ELF-1 (cell line): ENCODE results near the gene SMIM5.
A peak's percentile ranks its signal among the peaks of the same experiment; 100 is the strongest.

Experiments used
- DNase-seq: peaks from one replicate; pipeline ENCODE4 v3.0.0-alpha.2; 2016; ENCODE audit warnings: low read depth, low spot score

SMIM5 gene

DNA sequence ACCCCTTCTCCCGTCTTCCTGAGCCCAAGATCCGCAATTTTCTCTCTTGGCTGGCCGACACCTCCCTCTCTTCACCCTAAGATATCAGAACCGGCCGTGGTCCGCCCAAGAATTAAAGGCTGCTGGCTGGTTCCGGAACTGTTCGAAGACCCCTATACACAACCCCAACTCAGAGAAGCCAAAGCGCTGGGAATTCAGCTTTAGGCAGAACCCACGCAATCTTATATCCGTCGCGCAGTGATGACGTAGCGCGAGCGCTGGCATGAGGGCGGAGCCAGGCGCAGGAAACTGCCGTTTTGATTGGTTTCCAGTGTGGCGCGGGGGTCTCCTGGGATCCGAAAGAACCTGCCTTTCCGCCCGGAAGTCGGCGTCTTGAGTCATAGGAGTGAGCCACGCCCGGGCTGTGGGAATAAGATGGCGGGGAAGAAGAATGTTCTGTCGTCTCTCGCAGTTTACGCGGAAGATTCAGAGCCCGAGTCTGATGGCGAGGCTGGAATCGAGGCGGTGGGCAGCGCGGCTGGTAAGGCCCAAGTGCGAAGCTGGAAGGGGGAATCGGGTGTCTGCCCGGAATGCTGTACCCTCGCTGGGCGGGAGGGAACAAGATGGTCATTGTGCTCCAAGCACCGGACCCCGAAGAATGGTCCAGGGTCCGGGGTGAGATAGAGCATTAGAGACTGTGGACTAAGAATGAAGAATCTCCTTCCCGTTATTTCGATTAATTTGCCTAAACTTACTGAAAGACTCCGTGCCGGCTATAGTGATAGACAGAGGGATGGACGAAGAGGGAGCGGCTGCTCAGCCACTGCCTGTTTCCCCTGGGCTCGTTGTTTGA is 33.9 kb downstream of the SMIM5 start, which contains the start of the genes RECQL5 and SAP30BP:
TSS of gene RECQL5 (minus strand) at position 196 of the 832 bp plus-strand sequence. CDS start 597 bp downstream, outside the sequence.
TSS of gene SAP30BP (plus strand) at position 380 of the 832 bp plus-strand sequence. CDS start at position 415, 35 bp downstream.
- DNase-seq: peak; percentile 99

DNA sequence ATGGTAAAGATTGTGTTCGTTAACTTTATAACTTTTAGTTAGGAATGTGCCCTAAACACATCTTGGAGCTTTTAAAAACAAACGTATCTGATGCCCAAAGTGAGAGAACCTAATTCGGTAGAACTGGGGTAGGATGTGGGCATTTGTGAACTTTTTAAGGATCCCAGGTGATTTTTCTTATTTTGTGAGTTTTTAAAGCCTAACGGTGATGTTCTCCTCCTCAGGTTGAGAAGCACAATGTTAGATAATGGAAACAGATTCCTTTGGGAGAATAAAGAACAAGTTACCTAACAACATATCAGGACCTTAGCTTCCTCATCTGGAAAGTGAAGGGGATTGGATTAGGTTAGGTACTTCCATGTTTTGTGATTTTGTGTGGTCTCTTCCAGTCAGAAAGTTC is 34.6 kb downstream of the SMIM5 start:
- DNase-seq: no peak

DNA sequence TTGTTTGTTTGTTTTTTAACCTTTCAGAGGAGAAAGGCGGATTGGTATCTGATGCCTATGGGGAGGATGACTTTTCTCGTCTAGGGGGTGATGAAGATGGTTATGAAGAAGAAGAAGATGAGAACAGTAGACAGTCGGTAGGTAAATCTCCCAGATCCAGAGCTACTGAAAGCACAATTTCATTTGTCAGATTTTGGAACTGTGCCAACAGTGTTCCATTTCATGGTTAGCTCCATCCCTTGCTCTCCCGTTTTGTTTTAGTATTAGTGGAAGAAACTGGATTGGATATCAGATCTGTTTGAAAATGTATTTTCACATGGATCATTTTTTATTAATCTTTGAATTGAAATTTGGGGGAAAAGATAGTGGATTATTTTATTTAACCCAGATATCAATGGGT is 35.3 kb downstream of the SMIM5 start:
- DNase-seq: no peak

DNA sequence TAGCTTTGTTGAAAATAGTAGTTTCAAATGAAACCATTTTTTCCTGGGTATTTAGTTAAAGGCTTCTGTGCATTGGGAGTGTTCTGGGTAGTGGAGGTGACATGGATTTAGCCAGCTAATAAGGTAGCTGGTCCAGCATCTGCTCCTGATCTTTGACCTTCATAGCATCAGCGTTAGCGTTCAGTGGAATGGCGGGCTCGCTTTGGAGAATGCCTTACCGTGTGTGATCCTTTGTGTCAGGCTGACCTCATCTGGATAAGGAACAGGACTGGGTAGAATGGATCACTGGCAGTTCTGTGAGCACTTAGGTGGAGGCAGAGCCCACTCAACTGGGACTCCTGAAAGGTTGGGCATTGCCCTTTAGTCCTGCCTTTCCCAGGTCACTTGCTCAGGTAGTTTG is 37.6 kb downstream of the SMIM5 start:
- no peak for DNase-seq

DNA sequence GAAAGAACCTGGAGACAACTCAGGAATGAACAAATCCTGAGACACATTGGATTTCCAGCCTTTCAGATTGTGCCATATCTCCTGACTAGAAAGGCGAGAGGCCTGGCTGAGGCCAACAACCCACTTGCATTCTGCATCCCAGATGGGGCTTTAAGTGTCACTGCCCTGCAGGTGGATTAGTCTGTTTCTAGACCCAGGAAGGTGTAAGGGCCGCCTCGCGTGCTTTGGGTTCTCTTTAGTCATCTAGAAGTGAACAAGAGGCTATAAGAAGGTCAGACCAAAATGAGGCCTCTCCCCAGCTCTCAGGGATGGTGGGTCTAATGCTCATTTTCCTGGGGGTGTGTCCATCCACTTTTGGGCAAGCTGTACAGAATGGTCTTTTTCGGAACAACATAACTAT is 38.8 kb downstream of the SMIM5 start:
- DNase-seq: no peak

DNA sequence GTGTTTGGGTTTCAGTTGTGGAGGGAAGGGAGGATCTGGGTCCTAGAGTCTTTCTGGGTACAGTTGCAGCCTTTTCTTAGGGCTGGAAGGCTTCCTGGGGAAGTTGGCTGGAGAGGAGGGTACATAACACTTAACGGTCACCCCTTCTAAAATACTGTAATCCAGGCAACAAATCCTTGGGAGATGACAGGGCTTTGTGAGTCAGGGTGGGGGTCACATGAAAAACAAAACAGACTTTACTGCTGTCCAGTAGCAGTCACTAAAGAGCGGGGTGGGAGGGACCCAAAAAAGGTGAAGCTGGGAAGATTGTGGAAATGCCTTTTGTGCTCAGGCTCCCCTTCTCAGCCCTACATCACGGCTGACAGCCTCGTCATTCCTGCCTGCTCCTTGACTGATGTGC is 40.3 kb downstream of the SMIM5 start:
- no peak for DNase-seq

DNA sequence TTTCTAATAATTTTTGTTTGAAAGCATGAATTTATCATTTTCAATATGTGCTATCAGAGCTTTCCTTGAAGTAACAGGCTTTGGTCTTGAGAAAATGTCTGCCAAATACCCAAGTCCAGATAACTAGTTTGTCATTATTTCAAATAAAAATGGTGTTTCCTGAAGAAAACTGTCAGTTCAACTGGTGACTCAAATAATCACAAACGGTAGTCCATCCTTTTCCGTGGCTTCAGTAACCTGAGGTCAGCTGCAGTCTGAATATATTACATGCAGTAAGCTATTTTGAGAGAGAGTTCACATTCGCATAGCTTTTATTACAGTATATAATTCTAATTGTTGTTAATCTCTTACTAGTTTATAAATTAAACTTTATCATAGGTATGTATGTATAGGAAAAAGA is 43.2 kb downstream of the SMIM5 start:
- DNase-seq: no peak

DNA sequence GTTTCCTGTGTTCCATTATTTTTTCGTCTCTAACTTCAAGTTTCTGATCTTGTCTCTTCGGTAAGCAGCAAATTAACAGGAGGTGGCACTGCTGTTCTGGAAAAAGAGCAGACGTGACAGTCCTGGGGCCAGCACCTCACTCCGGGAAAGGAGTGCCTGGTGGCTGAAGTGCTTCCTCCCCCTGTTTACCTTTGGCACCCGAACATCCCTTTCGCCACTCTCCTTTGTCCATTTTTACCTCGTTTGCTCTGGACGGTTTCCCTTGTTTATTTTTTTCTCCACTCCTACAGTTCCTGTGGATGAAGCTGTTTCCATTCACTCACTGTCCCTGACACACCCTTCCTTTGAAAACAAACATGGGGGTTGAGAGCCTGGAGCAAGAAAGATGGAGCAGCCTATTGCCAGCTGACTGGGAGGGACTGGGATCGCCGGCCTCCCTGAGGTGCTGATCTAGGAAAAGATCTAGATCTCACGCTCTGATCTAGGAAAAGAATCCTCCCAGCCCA is 46.5 kb downstream of the SMIM5 start:
- DNase-seq: peak; percentile 51

DNA sequence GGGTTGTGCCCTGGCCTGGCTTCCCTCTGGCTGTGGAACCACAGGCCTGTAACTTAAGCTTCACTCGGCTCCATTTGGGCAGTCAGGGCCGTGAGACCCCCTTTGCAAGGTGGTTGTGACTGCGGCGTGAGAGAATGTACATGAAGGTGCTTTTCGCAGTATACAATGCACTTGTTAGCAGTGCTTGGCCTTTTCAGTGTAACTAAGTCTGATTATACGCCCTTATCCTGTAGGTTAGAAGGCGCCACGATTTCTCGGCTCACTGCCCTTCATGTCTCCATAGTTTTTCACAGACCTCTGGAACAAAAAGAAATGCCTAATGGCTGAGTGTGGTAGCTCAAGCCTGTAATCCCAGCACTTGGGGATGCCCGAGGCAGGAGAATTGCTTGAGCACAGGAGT is 47.2 kb downstream of the SMIM5 start:
- no peak for DNase-seq

DNA sequence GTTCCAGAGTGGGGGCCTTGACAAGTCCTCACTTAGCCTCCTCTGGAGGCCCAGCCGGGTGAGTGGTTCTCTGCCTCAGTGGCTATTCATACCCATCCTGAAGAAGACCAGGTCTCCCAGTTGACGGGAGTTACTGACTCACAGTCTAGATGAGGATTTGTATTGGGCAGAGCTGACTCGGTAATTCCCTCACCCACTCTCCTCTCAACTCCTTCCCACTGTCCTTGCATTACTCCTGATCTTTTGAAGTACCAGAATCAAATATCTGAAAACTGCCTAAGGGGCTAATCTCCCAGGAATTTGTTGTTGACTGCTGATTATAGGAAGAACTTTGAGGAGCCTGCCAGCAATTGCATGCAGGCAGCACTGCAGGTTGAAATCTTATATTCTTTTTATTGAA is 48.1 kb downstream of the SMIM5 start:
- DNase-seq: peak; percentile 26

DNA sequence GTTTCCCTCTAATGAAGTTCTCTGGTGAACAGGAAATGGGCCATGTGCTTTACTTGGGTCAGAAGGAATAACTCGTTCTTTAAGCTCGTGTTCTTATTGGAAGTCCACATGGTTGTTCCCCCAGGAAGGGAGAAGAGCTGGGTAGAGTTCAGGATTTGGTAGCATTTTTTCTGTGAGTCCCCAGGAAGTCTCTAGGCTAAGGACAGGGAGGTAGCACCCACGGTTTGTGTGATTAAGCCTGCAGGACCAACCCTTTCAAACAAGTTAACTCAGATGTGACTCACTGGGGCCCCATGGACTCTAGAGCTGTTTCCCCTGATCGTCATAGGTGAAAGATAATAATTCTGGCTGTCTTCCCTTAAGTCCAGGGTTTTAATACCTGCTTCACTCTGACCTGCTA is 50.3 kb downstream of the SMIM5 start:
- no peak for DNase-seq

DNA sequence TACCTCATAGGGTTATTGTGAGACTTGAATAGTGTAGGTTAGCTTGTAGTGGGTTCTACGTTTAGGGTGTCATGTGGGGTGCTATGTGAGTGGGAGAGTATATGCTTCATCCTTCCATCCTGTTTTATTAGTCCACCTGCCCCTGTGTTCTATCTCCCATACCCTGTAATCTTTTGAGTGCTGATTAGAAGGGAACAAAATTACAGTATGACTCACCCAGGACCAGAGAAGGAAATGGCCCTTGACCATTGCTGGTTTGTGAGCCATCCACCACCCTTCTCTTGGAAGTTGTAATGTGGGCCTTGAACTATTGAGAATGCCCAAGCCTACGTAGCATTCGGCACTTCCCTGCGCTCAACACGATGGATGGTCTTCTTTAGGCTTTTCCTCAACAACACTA is 51.0 kb downstream of the SMIM5 start:
- no peak for DNase-seq

DNA sequence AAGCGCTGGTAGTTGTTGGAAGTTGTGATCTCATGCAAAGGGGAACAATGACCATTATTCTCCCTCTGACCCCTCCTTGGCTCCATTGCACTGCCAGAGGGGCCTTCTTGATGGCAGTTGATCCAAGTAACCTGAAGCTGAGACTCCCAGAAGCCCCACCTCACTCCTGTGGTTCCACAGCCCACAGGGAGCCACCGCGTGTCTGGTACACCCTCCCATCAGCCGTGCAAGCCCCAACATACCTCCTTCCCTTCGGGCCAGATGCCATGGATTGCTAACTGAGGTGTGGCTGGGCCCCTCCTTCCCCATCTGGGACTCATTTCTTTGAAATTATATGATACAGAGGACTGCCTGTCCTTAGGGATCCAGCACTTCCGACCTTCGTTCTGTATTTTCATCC is 51.7 kb downstream of the SMIM5 start:
- DNase-seq: peak; percentile 22

DNA sequence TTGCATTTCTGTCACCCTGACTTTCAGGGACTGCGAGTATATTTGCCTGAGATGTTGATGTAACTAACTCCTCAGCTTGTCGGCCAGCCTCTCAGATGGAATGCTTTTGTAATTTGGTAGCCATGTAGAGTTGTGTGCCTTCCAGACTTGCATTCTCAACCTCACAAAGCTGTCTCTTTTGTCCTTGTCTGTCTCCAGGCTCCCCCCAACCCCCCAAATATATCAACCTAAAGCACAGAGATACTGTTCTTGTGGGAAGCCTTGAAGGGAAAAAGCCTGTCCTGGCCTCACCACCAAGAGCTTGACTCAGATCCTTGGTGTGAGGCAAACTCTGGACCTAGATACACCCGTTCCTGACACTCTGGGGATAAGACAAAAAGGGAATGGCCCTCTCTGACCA is 52.3 kb downstream of the SMIM5 start:
- no peak for DNase-seq

DNA sequence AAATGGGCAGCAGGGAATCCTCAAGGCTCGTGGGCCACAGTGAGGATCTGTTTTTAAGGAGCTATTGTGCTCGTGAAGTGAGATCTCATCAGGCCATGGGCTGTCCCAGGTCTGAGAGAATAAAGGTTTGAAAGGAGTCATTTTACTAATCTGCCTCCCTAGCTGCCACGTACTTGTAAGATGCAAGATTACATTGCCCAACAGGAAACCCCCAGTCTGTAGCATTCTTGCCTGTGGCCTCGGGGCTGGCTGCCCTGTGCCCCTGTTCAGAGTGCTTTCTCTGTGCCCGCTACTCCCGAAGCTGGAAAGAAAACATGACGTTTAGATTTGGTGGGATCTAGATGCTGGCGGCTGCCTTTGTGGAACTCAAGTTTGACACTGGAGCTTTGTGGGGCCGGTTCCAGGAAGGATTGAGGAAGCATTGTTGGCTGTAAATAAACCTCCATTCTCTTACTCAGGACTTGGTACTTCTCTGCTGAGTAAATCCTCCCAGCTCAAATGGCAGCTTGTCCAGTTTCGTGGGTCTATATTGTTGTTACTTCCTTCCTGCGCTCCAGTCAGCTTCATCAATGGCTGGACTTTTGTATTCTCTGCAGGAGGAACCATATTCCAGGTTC is 55.1 kb downstream of the SMIM5 start:
- DNase-seq: peak; percentile 14

DNA sequence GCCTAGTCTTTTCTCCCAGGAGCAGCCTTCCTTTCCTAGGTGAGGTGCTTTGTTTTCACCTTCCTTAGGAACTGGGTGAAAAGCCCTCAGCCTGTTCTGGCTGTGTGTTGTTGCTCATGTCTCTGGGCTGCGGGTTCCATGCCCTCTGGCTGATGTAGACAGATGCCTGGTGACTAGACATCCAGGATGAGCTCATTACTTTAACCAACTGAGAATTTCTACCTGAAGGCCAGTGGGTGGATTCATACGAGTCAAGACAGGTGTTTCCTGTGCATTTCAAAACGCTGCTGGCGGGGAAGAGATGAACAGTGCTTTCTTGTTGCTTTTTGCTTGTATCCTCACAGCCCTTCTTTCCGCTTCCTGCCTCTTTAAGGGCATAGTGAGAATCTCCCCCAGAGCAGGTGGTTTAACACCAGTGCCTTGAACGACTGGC is 56.2 kb downstream of the SMIM5 start:
- peak; percentile 81 for DNase-seq
